Calu3 (cell line): ENCODE data around the gene WRNIP1. TPM values are rescaled to one million over a fixed set of nuclear protein-coding genes. Genes with fewer than 3 reads are reported as not detected.

Experiments used
- BruUV-seq: library from RNA; stranded (reverse); fragments of 400-500 nt; replicated peaks from 2 replicates; lab custom pipeline; 2021; lab: Mats Ljungman, UMichigan
- CTCF ChIA-PET: fragments of 300-600 bp; sonication (Branson Sonifier 250); formaldehyde crosslinking; loops from one replicate; lab custom pipeline; 2022; ENCODE audit warnings: antibody characterized with exemption; lab: Charles Lee
- DNase-seq: peaks from one replicate; pipeline ENCODE4 v3.0.0; 2022
- H3K27ac Mint-ChIP-seq: one replicate; pipeline ENCODE4 v1.8.0; 2022; ENCODE audit warnings: mixed read lengths; ENCODE audit not compliant: unreplicated experiment
- H3K27me3 Mint-ChIP-seq: one replicate; pipeline ENCODE4 v1.8.0; 2022; ENCODE audit warnings: mixed read lengths; ENCODE audit not compliant: unreplicated experiment
- H3K36me3 Mint-ChIP-seq: one replicate; pipeline ENCODE4 v1.8.0; 2022; ENCODE audit warnings: mild to moderate bottlenecking, moderate library complexity, mixed read lengths; ENCODE audit not compliant: insufficient read depth, unreplicated experiment
- H3K4me1 Mint-ChIP-seq: one replicate; pipeline ENCODE4 v1.8.0; 2022; ENCODE audit warnings: mild to moderate bottlenecking, low read depth, mixed read lengths; ENCODE audit not compliant: unreplicated experiment
- H3K4me3 Mint-ChIP-seq: one replicate; pipeline ENCODE4 v1.8.0; 2022; ENCODE audit warnings: mild to moderate bottlenecking, low read depth, moderate library complexity, mixed read lengths; ENCODE audit not compliant: unreplicated experiment
- H3K9me3 Mint-ChIP-seq: one replicate; pipeline ENCODE4 v1.8.0; 2022; ENCODE audit warnings: low read depth, mixed read lengths; ENCODE audit not compliant: unreplicated experiment
- CTCF ChIP-seq: fragments of 200-600 bp; IDR thresholded peaks from one replicate; pipeline ENCODE4 v1.8.0; 2022; ENCODE audit warnings: antibody characterized with exemption; ENCODE audit not compliant: unreplicated experiment
- intact Hi-C: fragments of 100-400 bp; cut with micrococcal nuclease; formaldehyde crosslinking; loops from one replicate; pipeline ENCODE4 v1.10.0; 2022; ENCODE audit not compliant: unreplicated experiment
- total RNA-seq: library from RNA; stranded (reverse); gene quantifications from 2 replicates; pipeline ENCODE4 v1.2.3, GENCODE V29; 2022

The WRNIP1 gene
- total RNA-seq, 1 experiment from 2014 or later, result 41.4 TPM

DNA sequence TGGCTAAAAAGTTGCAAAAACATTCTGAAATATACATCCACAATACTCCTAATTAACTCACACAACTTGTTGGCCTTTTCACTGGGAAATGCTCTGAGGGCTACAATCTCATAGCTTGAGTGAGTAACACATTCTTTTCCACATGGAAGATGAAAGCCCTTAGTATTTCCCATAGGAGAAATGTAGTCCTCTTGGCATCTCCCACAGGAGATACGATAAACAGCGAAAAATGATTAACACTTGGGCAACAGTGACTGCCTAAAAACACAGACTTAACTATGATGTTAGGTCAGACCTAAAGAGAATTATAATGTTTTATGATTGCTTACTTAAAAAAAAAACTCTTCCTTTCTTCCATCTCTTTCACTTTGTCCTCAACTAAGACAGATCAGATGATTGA lies 23.4 kb upstream of the WRNIP1 start:
- Mint-ChIP-seq H3K4me3 (no peak overlapping the region), H3K27me3 (no peaks in the 10 kb centered on the region), H3K27ac (no peak overlapping the region), H3K9me3 (no peaks in the 10 kb centered on the region), H3K4me1 (peaks cover 7% of the 10 kb centered on the region), H3K36me3 (no peaks in the 10 kb centered on the region)
- CTCF ChIA-PET, result no interaction called here
- TF ChIP-seq CTCF, result no peak
- DNase-seq, result no peak
- BruUV-seq, result no TSS peak
- intact Hi-C loops, result no loop called here

DNA sequence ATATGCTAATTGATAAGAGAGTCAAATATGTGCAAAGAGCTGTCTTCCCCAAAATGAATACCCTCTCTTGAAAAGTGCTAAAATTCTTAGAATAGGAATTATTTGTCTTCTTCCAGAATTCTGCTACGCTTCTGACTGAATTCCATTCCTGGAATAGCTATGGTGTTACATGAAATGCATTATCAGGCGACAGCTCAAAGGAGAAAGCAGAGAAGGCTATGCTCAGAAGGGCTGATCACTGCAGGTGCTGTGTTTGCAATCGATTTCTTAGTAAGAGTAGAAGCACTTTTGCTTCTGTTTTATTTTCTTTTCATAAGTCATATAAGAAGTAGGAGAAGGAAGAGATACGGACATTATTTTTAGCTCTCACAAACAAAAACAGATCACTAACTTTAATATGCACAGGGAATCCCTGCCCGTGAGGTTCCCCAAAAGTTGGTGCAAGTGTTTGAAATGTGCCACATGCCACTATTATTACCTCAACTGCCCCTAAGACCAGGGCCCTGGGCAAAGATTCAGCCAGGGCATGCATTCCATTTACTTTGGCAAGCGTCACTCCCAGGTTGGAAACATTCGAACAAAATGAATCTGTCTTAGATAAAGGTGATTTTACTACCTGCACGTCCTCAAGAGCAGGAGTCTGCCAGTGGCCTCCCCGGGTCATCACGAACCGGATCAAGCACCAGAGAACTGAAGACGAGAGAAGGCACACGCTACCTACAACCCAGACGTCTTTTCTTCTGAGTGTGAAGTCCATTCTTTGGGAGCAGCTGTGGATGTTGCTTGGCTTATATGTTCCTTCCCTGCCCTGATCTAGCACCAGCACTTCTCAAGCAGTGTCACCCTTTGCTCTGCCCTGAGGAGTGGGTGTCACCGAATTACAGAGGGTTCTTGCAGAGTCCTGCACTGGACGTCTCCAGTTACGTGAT lies 21.6 kb upstream of the WRNIP1 start:
- DNase-seq, result no peak
- Mint-ChIP-seq H3K36me3 (no peaks in the 10 kb centered on the region), H3K27me3 (no peaks in the 10 kb centered on the region), H3K4me3 (no peak overlapping the region), H3K27ac (no peak overlapping the region), H3K9me3 (no peaks in the 10 kb centered on the region), H3K4me1 (peaks cover 7% of the 10 kb centered on the region)
- no peak for TF ChIP-seq CTCF
- CTCF ChIA-PET, result no interaction called here
- BruUV-seq, result no TSS peak
- intact Hi-C loops, result no loop called here

DNA sequence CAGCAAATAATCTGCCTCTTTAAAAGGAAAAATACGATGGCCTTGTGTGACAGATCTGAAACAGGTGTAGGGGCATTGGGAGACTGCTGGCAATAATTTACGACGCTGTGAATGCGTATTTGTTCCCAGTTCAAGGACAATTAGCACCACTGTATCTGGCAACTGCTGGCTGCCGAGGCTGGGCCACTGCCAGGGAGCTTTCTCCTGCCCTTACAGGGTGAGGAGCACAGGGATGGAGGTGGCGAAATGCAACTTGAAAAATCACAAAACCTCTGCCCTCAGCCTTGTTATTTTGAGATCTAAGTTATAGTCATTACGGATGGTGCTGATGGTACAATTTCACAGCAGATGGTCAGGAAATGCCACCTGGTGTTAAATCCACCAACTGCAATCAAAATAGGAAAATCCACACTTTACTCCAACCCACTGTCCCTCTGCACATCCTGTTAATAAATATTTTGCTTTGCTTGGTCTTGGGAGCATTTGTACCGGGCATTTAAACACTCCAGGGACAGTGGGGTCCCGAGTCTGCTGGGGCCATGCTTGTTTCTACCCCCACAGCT lies 20.9 kb upstream of the WRNIP1 start:
- H3K36me3 Mint-ChIP-seq, result no peaks in the 10 kb centered on the region
- intact Hi-C loops, result no loop called here
- H3K9me3 Mint-ChIP-seq, result no peaks in the 10 kb centered on the region
- TF ChIP-seq CTCF, result peak; percentile 19
- no peak overlapping the region for H3K4me3 Mint-ChIP-seq
- no TSS peak for BruUV-seq
- H3K4me1 Mint-ChIP-seq, result peaks cover 7% of the 10 kb centered on the region
- no peaks in the 10 kb centered on the region for H3K27me3 Mint-ChIP-seq
- H3K27ac Mint-ChIP-seq, result no peak overlapping the region
- no peak for DNase-seq
- CTCF ChIA-PET, result no interaction called here

DNA sequence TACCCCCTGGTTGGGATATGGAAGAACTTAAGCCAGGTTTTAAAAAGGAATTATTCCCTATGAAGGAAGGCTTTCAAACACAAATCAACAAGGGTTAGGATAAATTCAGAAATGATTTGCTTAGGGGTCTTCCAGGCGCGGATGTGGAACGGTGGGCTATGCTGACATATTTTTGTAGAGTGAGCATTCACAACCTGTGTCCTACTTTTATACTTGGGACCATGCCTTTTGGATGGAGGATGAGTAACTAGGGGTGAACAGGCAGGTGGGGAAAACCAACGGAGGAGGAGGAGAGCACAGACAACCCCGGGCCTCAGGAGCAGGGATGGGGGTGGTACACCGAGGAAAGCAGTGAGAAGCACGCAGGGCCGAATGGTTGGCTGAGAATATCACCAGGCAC lies 20.4 kb upstream of the WRNIP1 start:
- Mint-ChIP-seq H3K27me3 (no peaks in the 10 kb centered on the region), H3K9me3 (no peaks in the 10 kb centered on the region), H3K4me3 (no peak overlapping the region), H3K27ac (no peak overlapping the region), H3K4me1 (peaks cover 7% of the 10 kb centered on the region), H3K36me3 (no peaks in the 10 kb centered on the region)
- TF ChIP-seq CTCF, result no peak
- BruUV-seq, result no TSS peak
- intact Hi-C loops, result no loop called here
- CTCF ChIA-PET, result no interaction called here
- DNase-seq, result no peak
